ENCODE results near the gene NLGN2.

The NLGN2 gene

DNA sequence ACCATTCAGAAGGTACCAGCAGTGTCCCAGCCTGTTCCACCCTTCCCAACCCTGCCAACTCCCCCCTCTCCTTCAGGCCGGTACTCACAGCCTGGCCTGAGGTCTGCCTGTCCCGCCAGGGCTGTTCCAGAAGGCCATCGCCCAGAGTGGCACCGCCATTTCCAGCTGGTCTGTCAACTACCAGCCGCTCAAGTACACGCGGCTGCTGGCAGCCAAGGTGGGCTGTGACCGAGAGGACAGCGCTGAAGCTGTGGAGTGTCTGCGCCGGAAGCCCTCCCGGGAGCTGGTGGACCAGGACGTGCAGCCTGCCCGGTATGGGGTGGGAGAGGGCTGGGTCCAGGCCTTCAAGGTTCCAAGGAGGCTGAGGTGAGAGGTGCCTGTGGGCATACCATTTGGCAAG is 7.2 kb downstream of the NLGN2 start:
- DNase-seq: no peak

DNA sequence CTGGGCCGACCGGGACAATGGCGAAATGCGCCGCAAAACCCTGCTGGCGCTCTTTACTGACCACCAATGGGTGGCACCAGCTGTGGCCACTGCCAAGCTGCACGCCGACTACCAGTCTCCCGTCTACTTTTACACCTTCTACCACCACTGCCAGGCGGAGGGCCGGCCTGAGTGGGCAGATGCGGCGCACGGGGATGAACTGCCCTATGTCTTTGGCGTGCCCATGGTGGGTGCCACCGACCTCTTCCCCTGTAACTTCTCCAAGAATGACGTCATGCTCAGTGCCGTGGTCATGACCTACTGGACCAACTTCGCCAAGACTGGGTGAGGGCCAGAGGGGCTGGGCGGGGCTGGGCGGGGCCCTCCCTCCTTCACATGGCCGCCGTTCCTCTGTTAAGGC is 8.1 kb downstream of the NLGN2 start:
- no peak for DNase-seq

- DNase-seq: no peak
These were observed 8.7 kb downstream of the NLGN2 start for GRCh38 chr17:7416323-7416722.

DNA sequence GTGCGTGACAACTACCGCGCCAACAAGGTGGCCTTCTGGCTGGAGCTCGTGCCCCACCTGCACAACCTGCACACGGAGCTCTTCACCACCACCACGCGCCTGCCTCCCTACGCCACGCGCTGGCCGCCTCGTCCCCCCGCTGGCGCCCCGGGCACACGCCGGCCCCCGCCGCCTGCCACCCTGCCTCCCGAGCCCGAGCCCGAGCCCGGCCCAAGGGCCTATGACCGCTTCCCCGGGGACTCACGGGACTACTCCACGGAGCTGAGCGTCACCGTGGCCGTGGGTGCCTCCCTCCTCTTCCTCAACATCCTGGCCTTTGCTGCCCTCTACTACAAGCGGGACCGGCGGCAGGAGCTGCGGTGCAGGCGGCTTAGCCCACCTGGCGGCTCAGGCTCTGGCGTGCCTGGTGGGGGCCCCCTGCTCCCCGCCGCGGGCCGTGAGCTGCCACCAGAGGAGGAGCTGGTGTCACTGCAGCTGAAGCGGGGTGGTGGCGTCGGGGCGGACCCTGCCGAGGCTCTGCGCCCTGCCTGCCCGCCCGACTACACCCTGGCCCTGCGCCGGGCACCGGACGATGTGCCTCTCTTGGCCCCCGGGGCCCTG is 9.5 kb downstream of the NLGN2 start:
- DNase-seq: no peak

GRCh38 chr17:7418472-7419152 is 11.0 kb downstream of the NLGN2 start:
- DNase-seq: no peak

DNA sequence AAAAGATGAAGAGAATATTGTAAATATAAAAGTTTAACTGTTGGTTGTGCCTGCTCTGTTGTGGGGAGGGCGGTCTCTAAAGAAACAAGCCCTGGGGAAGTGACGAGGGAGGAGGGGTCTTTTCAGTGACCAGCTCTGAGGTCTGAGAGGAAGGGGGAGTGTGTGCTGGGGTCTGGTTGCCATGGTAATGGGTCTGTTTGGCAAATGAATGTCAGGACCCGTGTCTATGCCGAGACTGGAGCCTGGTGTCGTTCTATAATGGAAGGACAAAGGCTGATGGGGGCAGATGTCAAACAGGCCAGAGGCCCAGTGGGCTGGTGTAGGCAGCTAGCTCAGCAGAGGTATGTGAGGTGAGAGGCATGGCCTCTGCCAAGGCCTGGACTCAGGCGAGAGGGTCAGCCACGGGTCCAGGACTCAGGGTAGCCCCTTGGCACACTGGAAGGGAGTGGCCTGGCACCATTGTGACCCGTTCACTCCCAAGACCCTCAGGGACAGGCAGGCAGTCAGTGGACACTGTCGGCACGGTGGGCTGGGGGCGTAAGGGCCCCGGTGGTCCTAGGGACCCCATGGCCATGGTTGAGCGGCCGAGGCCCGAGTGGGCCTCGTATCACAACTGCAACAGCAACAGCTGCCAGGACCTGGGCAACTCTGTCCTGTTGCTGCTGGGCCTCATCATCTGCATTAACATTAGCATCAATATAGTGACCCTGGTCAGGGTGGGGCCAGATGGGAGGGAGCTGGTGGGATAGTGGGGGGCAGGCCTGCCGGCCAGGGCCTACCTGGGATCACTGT is 12.4 kb downstream of the NLGN2 start, which contains the start of gene SPEM1:
SPEM1 (plus strand) TSS at position 506 of the 792 bp plus-strand sequence; CDS start at position 567, 61 bp downstream.
- DNase-seq: no peak

DNA sequence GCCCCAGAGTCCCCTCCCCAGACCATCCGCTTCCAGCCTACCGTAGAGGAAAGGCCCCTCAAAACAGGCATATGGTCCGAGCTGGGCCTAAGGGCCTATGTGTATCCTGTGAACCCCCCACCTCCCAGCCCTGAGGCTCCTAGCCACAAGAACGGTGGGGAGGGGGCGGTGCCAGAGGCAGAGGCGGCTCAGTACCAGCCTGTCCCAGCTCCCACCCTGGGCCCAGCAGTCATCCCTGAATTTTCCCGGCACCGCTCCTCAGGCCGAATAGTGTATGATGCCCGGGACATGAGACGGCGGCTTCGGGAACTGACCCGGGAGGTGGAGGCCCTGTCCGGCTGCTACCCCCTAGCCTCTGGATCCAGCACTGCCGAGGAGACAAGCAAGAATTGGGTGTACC is 13.5 kb downstream of the NLGN2 start:
- DNase-seq: no peak

DNA sequence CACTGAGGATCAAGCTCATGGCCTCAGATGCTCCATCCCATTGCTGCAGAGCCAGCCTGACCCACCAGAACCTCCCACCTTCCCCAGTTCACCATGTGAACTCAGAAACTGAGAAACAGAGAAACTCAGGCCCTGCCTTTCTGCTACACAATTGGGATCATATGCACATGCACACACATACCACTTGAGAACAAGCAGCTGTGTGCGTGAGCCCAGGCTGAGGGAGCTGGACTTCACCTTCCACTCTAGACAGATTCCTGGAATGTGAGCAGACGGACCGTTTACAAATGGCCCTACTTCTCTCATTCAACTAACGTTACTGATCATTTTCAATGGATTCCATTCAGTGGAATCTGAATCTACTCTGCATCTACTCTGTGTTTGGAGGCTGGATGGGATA is 16.0 kb downstream of the NLGN2 start:
- DNase-seq: no peak

- DNase-seq: no peak
These were observed 17.7 kb downstream of the NLGN2 start, which contains the start of gene SPEM2 for GRCh38 chr17:7425316-7425715. Gene SPEM2 (plus strand): TSS chr17:7425616. CDS start chr17:7425689, 73 bp downstream.

DNA sequence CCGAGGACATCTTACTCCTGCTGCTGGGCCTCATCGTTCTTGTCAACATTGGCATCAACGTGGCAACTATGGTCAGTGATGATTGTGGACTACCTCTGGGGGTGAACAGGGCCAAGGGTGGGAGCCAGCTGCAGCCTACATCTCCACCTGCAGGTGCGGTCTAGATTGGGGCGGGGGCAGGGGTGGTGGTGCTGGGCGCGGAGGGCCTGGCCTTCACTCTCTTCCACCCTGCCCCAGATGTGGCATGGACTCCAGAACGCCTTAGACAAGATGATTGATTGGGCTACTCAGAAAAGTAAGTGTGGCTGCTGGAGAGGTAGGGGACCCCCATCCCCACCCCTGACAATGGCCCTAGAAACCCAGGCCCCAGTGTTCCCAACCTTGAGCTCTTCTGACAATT is 18.1 kb downstream of the NLGN2 start:
- DNase-seq: no peak

- DNase-seq: no peak
These were observed 18.7 kb downstream of the NLGN2 start for GRCh38 chr17:7426203-7426863.

- no peak for DNase-seq
These were observed 19.3 kb downstream of the NLGN2 start for GRCh38 chr17:7426896-7427489.

DNA sequence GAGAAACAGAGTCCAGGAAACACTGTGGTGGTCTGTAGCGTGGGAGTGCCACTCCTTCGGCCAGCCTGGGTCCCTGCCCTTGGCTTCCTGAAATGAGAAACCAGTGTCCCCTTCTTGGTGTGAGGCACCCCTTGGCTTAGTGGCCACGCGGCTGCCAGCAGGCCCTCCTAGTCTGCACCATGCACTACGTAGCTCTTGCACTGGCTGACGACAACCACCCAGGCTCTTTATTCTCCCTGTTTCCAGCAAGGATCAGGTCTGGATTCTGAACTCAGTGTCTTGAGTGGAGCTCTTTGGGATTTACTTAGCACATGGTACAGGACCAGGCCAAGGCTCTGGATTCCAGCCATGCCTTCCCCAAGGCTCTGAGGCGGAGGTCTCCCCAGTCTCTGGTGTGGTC is 19.9 kb downstream of the NLGN2 start:
- DNase-seq: no peak

DNA sequence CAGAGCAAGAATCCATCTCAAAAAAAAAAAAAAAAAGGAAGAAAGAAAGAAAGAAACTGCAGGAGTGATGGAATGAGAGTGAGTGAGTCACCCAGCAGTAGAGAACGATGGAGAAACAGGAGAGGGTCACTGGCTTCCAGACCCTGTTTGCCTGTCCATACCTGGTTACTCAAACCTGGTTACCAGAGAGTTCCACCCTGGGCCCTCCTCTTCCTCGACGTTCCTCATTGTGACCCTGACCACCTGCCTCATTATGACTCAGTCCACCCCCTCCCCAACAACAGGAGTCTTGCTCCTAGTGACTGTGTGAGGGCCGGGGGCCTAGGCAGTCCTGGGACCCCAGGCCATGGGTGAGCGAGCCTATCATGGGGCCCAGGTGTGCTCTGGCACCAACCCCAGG is 20.9 kb downstream of the NLGN2 start, which contains the start of gene SPEM3:
SPEM3 (plus strand) TSS at position 301 of the 400 bp plus-strand sequence; CDS start at position 347, 46 bp downstream.
- no peak for DNase-seq

- DNase-seq: no peak
These were observed 22.1 kb downstream of the NLGN2 start for GRCh38 chr17:7429722-7430121.

GRCh38 chr17:7431231-7431630 is 23.6 kb downstream of the NLGN2 start:
- DNase-seq: no peak

DNA sequence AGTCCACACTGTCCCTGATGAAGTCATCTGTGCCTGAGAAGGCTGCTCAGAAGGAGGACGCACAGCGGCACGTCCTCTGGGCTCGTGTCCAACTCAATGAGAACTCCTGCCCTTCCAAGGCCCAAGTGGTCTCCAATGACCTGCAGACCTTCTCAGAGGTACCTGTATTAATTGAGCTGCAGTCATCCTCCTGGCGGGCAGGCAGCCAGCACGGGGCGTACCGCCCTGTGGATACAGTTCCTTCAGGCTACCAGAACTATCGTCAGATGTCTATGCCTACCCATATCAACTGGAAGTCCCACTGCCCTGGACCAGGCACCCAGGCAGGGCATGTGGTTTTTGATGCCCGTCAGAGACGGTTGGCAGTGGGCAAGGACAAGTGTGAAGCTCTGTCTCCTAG is 24.7 kb downstream of the NLGN2 start:
- no peak for DNase-seq

DNA sequence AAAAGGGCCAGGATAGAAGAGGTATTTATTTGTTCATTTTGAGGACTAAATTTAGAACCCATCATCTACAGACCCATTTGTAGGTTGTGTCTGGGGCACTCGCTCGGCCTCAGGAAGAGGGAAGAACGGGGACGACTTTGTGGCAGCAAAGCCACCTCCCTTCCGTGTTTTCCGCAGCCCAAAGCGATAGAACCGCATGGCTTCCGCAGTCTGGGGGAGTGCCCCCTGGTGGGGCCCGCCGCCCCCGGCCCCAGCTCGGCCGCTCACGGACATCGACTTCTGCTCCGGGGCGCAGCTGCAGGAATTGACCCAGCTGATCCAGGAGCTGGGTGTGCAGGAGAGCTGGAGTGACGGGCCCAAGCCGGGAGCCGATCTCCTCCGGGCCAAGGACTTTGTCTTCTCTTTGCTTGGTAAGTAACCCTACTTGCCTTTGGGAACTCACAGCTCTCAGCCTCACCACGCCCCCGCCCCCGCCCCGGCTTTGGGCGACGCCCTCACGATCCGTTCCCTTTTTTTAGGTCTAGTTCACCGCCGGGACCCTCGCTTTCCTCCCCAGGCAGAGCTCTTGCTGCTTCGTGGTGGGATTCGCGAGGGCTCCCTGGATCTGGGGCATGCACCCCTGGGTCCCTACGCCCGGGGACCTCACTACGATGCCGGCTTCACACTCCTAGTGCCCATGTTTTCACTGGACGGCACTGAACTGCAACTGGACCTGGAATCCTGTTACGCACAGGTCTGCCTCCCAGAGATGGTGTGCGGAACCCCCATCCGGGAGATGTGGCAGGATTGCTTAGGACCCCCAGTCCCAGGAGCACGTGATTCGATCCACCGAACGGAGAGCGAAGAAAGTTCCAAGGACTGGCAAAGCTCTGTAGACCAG is 28.3 kb downstream of the NLGN2 start:
- peak; percentile 56 for DNase-seq

DNA sequence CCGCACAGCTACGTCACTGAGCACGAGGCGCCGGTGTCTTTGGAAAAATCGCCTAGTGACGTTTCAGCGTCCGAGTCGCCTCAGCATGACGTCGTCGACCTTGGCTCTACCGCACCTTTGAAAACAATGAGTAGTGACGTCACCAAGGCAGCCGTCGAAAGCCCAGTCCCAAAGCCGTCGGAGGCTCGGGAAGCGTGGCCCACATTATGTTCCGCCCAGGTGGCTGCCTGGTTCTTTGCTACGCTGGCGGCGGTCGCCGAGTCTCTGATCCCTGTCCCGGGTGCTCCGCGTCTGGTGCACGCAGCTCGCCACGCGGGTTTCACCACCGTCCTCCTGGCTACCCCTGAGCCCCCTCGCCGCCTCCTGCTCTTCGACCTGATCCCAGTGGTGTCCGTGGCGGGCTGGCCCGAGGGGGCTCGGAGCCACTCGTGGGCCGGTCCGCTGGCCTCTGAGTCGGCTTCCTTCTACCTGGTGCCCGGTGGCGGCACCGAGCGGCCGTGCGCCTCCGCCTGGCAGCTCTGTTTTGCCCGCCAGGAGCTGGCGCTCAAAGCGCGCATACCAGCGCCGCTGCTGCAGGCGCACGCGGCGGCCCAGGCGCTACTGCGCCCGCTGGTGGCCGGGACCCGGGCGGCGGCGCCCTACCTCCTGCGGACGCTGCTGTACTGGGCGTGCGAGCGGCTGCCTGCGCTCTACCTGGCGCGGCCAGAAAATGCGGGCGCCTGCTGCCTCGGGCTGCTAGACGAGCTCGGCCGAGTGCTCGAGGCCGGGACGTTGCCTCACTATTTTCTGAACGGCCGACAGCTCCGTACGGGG is 29.1 kb downstream of the NLGN2 start:
- peak; percentile 85 for DNase-seq

DNA sequence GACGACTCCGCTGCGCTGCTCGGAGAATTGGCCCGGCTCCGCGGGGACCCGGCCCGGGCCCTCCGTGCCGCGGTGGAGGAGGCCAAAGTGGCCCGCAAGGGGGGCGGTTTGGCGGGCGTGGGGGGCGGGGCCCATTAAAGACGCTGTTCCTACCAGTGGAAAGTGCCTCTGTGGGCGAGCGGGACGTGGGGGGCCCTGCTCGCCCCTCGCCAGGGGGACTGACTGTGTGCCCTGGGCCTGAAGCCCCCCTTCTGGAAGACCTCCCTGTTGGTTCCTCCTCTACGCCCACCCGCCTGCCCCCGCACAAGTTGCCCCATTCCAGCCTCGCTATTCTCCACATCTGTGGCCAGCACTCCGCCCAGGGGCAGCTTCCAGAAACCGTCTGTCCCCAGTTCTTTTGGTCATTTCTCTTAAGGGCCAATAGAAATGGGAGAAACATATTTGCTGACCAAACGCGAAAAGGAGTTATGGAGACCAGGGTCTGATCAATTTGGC is 29.8 kb downstream of the NLGN2 start:
- no peak for DNase-seq

Data from activated naive CD4-positive, alpha-beta T cell treated with anti-CD3 and anti-CD28 coated beads, Interleukin-2, amount 50 U/mL, for 16 hours (primary cell).